ENCODE results near the gene TRPM3. TPM values are rescaled to one million over a fixed set of nuclear protein-coding genes. Genes with fewer than 3 reads are reported as not detected.

Gene TRPM3
- total and polyA plus RNA-seq, 2 experiments from 2014 or later, result 0.24 TPM; not detected in 1

DNA sequence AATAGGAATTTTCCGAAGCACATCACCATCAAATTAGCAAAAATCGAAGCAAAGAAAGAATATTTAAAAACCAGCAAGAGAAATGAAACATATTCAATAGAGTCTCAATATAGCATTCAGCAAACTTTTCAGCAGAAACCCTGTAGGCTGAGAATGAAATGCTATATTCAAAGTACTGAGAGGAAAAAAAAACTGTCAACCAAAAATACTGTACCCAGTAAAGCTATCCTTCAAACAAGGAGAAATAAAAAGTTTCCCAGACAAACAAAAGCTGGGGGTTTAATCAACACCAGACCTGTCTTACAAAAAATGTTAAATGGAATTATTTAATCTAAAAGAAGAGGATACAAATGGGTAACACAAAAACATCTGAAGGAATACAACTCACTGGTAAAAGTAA is 116.0 kb downstream of the TRPM3 start:
- Histone ChIP-seq H3K27ac (no peak overlapping the region), H3K36me3 (no peaks in the 10 kb centered on the region), H3K4me1 (ENCODE audit: low read depth) (no peaks in the 10 kb centered on the region), H3K27me3 (no peaks in the 10 kb centered on the region), H3K4me3 (no peak overlapping the region), H3K9me3 (ENCODE audit: low read depth) (no peaks in the 10 kb centered on the region)
- no peak for DNase-seq (ENCODE audit: low read depth in 1 of 2, low spot score in 1 of 2)
- TF ChIP-seq, protein P1, sequence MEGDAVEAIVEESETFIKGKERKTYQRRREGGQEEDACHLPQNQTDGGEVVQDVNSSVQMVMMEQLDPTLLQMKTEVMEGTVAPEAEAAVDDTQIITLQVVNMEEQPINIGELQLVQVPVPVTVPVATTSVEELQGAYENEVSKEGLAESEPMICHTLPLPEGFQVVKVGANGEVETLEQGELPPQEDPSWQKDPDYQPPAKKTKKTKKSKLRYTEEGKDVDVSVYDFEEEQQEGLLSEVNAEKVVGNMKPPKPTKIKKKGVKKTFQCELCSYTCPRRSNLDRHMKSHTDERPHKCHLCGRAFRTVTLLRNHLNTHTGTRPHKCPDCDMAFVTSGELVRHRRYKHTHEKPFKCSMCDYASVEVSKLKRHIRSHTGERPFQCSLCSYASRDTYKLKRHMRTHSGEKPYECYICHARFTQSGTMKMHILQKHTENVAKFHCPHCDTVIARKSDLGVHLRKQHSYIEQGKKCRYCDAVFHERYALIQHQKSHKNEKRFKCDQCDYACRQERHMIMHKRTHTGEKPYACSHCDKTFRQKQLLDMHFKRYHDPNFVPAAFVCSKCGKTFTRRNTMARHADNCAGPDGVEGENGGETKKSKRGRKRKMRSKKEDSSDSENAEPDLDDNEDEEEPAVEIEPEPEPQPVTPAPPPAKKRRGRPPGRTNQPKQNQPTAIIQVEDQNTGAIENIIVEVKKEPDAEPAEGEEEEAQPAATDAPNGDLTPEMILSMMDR (IDR thresholded peaks at IDR 0.05; ENCODE audit: low read depth, low read length), result no peak

DNA sequence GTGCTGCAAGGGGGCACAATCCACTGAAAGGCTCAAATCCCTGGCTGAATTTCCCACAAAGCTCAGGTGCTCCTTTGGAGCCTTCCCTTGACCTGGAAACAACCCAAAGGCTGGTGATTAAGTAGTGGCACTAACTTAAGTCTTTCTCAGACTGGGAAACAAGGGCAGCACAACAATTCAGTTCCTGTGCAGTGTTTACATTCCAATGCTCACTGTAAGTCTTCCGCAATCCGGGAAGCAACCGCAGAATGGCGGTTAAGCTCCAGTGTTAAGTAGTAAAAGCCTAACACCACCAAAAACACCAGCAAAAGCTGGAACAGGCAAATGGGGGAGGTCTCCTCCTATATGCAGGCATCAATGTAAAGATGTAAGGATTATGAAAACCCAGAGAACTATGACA is 117.2 kb downstream of the TRPM3 start:
- TF ChIP-seq, protein P1 (IDR thresholded peaks at IDR 0.05; ENCODE audit: low read depth, low read length), result no peak
- H3K27ac ChIP-seq, result no peak overlapping the region
- no peaks in the 10 kb centered on the region for H3K36me3 ChIP-seq
- DNase-seq (ENCODE audit: low read depth in 1 of 2, low spot score in 1 of 2), result peak in 1 of 2 donors; percentile 9
- no peak overlapping the region for H3K4me3 ChIP-seq
- H3K9me3 ChIP-seq (ENCODE audit: low read depth), result no peaks in the 10 kb centered on the region
- no peaks in the 10 kb centered on the region for H3K4me1 ChIP-seq (ENCODE audit: low read depth)
- no peaks in the 10 kb centered on the region for H3K27me3 ChIP-seq

DNA sequence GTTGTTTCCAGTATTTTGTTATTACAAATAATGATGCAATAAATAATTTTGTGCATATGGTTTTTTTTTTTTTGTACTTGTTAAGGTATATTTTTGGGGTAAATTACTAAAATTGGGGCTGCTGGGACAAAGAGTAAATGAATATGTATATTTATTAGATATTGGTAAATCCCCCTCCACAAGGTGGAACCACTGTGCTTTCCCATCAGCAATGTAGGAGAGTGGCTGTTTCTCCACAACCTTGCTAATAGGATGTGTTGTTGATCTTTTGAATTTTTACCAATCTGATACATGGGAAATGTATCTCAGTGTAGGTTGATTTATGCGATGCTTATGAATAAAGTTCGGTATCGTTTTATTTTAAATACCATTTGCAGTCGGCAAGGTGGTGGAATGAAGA is 118.1 kb downstream of the TRPM3 start:
- TF ChIP-seq, protein P1 (IDR thresholded peaks at IDR 0.05; ENCODE audit: low read depth, low read length), result no peak
- Histone ChIP-seq H3K36me3 (no peaks in the 10 kb centered on the region), H3K9me3 (ENCODE audit: low read depth) (no peaks in the 10 kb centered on the region), H3K4me1 (ENCODE audit: low read depth) (no peaks in the 10 kb centered on the region), H3K27ac (no peak overlapping the region), H3K4me3 (no peak overlapping the region), H3K27me3 (no peaks in the 10 kb centered on the region)
- DNase-seq (ENCODE audit: low read depth in 1 of 2, low spot score in 1 of 2), result peak in 1 of 2 donors; percentile 11

GRCh38 chr9:71001780-71002386 is 119.5 kb downstream of the TRPM3 start:
- peak; percentile 60 for DNase-seq (ENCODE audit: low read depth in 1 of 2, low spot score in 1 of 2)

GRCh38 chr9:70998962-70999361 is 122.5 kb downstream of the TRPM3 start:
- Histone ChIP-seq H3K4me1 (ENCODE audit: low read depth) (no peaks in the 10 kb centered on the region), H3K36me3 (no peaks in the 10 kb centered on the region), H3K27me3 (no peaks in the 10 kb centered on the region), H3K9me3 (ENCODE audit: low read depth) (no peaks in the 10 kb centered on the region), H3K27ac (no peak overlapping the region), H3K4me3 (no peak overlapping the region)
- DNase-seq (ENCODE audit: low read depth in 1 of 2, low spot score in 1 of 2), result peak in 1 of 2 donors; percentile 9
- TF ChIP-seq, protein P1 (IDR thresholded peaks at IDR 0.05; ENCODE audit: low read depth, low read length), result no peak

More at GRCh38 chr9:71001780-71002386, 119.5 kb downstream of the TRPM3 start:
- H3K27me3 ChIP-seq, result no peaks in the 10 kb centered on the region
- no peak overlapping the region for H3K4me3 ChIP-seq
- TF ChIP-seq, protein P1 (IDR thresholded peaks at IDR 0.05; ENCODE audit: low read depth, low read length), result peak; percentile 58
- no peaks in the 10 kb centered on the region for H3K4me1 ChIP-seq (ENCODE audit: low read depth)
- no peak overlapping the region for H3K27ac ChIP-seq
- H3K36me3 ChIP-seq, result no peaks in the 10 kb centered on the region
- no peaks in the 10 kb centered on the region for H3K9me3 ChIP-seq (ENCODE audit: low read depth)
